HepG2 (cell line): ENCODE measurements around the gene PRKCB. TPM values are rescaled to one million over a fixed set of nuclear protein-coding genes. Genes with fewer than 3 reads are reported as not detected.

ENCODE experiments used
- ATAC-seq: fragments of 200-7000 bp; cut with Tn5 transposase; 3 replicates; pipeline ENCODE4 v1.9.1; 2020; ENCODE audit warnings: mild to moderate bottlenecking, moderate library complexity
- BruUV-seq: library from RNA; stranded (reverse); fragments of 400-500 nt; replicated peaks from 2 replicates; lab custom pipeline; 2021; lab: Mats Ljungman, UMichigan
- CTCF ChIA-PET: fragments of 300-600 bp; formaldehyde crosslinking; extraction: SDS; loops from one replicate; lab custom pipeline; 2021; ENCODE audit warnings: low total read pairs, inconsistent platforms, low intra/inter-chr PET ratio; lab: Yijun Ruan, JAX
- POLR2A ChIA-PET: fragments of 350-600 bp; sonication (Branson Sonifier 250); formaldehyde crosslinking; loops from one replicate; lab custom pipeline; 2020; ENCODE audit warnings: antibody characterized with exemption, inconsistent platforms; lab: Yijun Ruan, JAX
- DNase-seq: peaks from one replicate; pipeline ENCODE4 v3.0.0-alpha.2; 2015; ENCODE audit warnings: low spot score
- FAIRE-seq: peaks from 3 replicates; lab custom pipeline; 2011; peaks lifted over from hg19 to GRCh38; lab: Jason Lieb, UNC
- H2AFZ ChIP-seq: one replicate; pipeline ENCODE4 v1.6.1; 2011; ENCODE audit warnings: low read length, inconsistent platforms
- H3K27ac ChIP-seq: fragments of 300-600 bp; 3 replicates; pipeline ENCODE4 v1.8.0; 2011; ENCODE audit warnings: mixed run types, mild to moderate bottlenecking, mixed read lengths, low read length, inconsistent platforms; ENCODE audit not compliant: insufficient read depth; ENCODE audit errors: extremely low read length
- H3K27me3 ChIP-seq, 2 experiments: fragments of 200-600 bp in 1 of 2; 2 replicates in 1 of 2; 3 replicates in 1 of 2; pipeline versions ENCODE4 v1.6.0 to v1.8.0; 2011; ENCODE audit warnings: low read length in 2 of 2, mild to moderate bottlenecking in 2 of 2, moderate library complexity in 2 of 2, inconsistent platforms in 1 of 2; ENCODE audit not compliant: insufficient read depth in 2 of 2, control insufficient read depth in 1 of 2
- H3K36me3 ChIP-seq, 2 experiments: fragments of 200-600 bp in 1 of 2; replicated peaks in 1 of 2; 2 replicates in 1 of 2; 3 replicates in 1 of 2; pipeline versions ENCODE4 v1.5.1 to v1.8.0; 2011; ENCODE audit warnings: low read length in 2 of 2, inconsistent platforms in 1 of 2; ENCODE audit not compliant: insufficient read depth in 2 of 2, control insufficient read depth in 1 of 2
- H3K4me1 ChIP-seq: 2 replicates; pipeline ENCODE4 v1.5.1; 2012; ENCODE audit warnings: low read length, inconsistent platforms; ENCODE audit not compliant: insufficient read depth
- H3K4me2 ChIP-seq: 2 replicates; pipeline ENCODE4 v1.6.0; 2011; ENCODE audit warnings: low read depth, low read length, inconsistent platforms
- H3K4me3 ChIP-seq, 3 experiments: fragments of 200-600 bp in 1 of 3; sonication (generic), shearing (Covaris generic) in 1 of 3; replicated peaks in 1 of 3; 2 replicates each; pipeline ENCODE4 v1.5.1; 2011 to 2016; ENCODE audit warnings: low read length in 3 of 3, inconsistent platforms in 2 of 3, low read depth in 2 of 3, mild to moderate bottlenecking in 2 of 3, control low read depth in 1 of 3, mixed read lengths in 1 of 3; ENCODE audit not compliant: insufficient read depth in 1 of 3
- H3K79me2 ChIP-seq: one replicate; pipeline ENCODE4 v1.6.1; 2011; ENCODE audit warnings: low read length, inconsistent platforms; ENCODE audit not compliant: insufficient read depth
- H3K9ac ChIP-seq: 2 replicates; pipeline ENCODE4 v1.6.0; 2011; ENCODE audit warnings: mild to moderate bottlenecking, low read depth, low read length, inconsistent platforms; ENCODE audit not compliant: insufficient read depth
- H3K9me3 ChIP-seq: 2 replicates; pipeline ENCODE4 v1.5.1; 2012; ENCODE audit warnings: mild to moderate bottlenecking, low read length
- H4K20me1 ChIP-seq: 2 replicates; pipeline ENCODE4 v1.6.0; 2011; ENCODE audit warnings: inconsistent platforms, mild to moderate bottlenecking, low read length, moderate library complexity; ENCODE audit not compliant: insufficient read depth
- HNF1A ChIP-seq, 2 experiments: sonication (generic) in 1 of 2; formaldehyde crosslinking in 1 of 2; IDR thresholded peaks; 2 replicates each; pipeline versions ENCODE4 v1.4.0 to v1.6.1; 2016 to 2020; ENCODE audit warnings: borderline replicate concordance in 1 of 2, low read depth in 1 of 2, mild to moderate bottlenecking in 1 of 2, missing genetic modification reagents in 1 of 2
- HOXA9 ChIP-seq: sonication (generic); formaldehyde crosslinking; IDR thresholded peaks from 2 replicates; pipeline ENCODE4 v1.8.1; 2022; ENCODE audit warnings: missing genetic modification reagents, mild to moderate bottlenecking, moderate library complexity, borderline replicate concordance
- PRDM4 ChIP-seq: sonication (generic); formaldehyde crosslinking; IDR thresholded peaks from 2 replicates; pipeline ENCODE4 v1.9.0; 2021; ENCODE audit warnings: missing genetic modification reagents, borderline replicate concordance
- WGBS: methylation state at CpG from one replicate; pipeline ENCODE4 v1.1.6; 2017; ENCODE audit warnings: low lambda C conversion rate; 5-methylcytosine and 5-hydroxymethylcytosine counted together
- in situ Hi-C: cut with HindIII; loops from 2 replicates; pipeline ENCODE4 v1.10.0; 2017; ENCODE audit warnings: low pct_unique_long_range_greater_than_20kb; ENCODE audit not compliant: extremely low pct_ligation_motif_present
- intact Hi-C: fragments of 100-400 bp; cut with micrococcal nuclease; formaldehyde crosslinking; loops from one replicate; pipeline ENCODE4 v1.10.0; 2022; ENCODE audit not compliant: unreplicated experiment
- polyA plus RNA-seq, 8 experiments: library from polyadenylated mRNA; depleted of rRNA in 3 of 8; stranded (reverse) in 7 of 8; unstranded in 1 of 8; fragments of >200 nt; fragmentation: Illumina TruSeq in 4 of 8; extraction: Trizol in 4 of 8; gene quantifications; 2 replicates each; pipeline versions ENCODE4 v1.2.1 to v1.2.3, GENCODE V29; 2011 to 2016; ENCODE audit warnings: low read depth in 4 of 8, missing spikeins in 1 of 8, mixed read lengths in 1 of 8; ENCODE audit not compliant: insufficient read depth in 1 of 8
- total RNA-seq, 5 experiments: library from RNA; depleted of rRNA; stranded (reverse); fragments of >200 nt; fragmentation: Illumina TruSeq; extraction: Trizol; gene quantifications; 2 replicates each; pipeline ENCODE4 v1.2.3, GENCODE V29; 2016; ENCODE audit warnings: low read depth in 1 of 5

Gene PRKCB
- total and polyA plus RNA-seq, 2 of the 13 experiments (the other 11 are each of a cell fraction or from before 2014, with no cell fraction given) = 0.01 TPM; not detected in 1

- H3K9ac ChIP-seq = no peak overlapping the region
- no peak overlapping the region for H3K4me3 ChIP-seq
- no TSS peak for BruUV-seq
- no peak overlapping the region for H3K4me2 ChIP-seq
- TF ChIP-seq HOXA9 (CRISPR knock-in tag) = no peak
- no peak for TF ChIP-seq HNF1A (IDR thresholded peaks at IDR 0.05; ENCODE audit: low read depth)
- no peak for TF ChIP-seq HNF1A (CRISPR knock-in tag; IDR thresholded peaks at IDR 0.05; ENCODE audit: borderline replicate concordance)
- in situ Hi-C loops (no loop called here), intact Hi-C loops (no loop called here)
- H3K9me3 ChIP-seq = no peaks in the 10 kb centered on the region
- no peaks in the 10 kb centered on the region for H3K36me3 ChIP-seq
- ATAC-seq (no peak), FAIRE-seq (no peak), DNase-seq (no peak)
- WGBS = 31% methylated on average over 3 of the region's 3 CpGs
- no peaks in the 10 kb centered on the region for H4K20me1 ChIP-seq
- ChIA-PET CTCF (no interaction called here), POLR2A (no interaction called here)
- H3K27ac ChIP-seq = no peak overlapping the region
- no peak overlapping the region for H2AFZ ChIP-seq
- no peaks in the 10 kb centered on the region for H3K4me1 ChIP-seq
- no peaks in the 10 kb centered on the region for H3K79me2 ChIP-seq
- peaks cover 2 to 6% of the 10 kb centered on the region in 2 experiments; a peak in 3 of 5 replicates for H3K27me3 ChIP-seq
Measured at GRCh38 chr16:24145927-24146326, 310.1 kb downstream of the PRKCB start.

- ATAC-seq = no peak
- TF ChIP-seq PRDM4 (CRISPR knock-in tag) = no peak
- Histone ChIP-seq H3K4me3 (no peak overlapping the region), H3K36me3 (no peaks in the 10 kb centered on the region), H3K27me3 (peaks cover 2 to 6% of the 10 kb centered on the region in 2 experiments; a peak in 3 of 5 replicates), H3K79me2 (no peaks in the 10 kb centered on the region), H2AFZ (no peak overlapping the region), H3K4me1 (no peaks in the 10 kb centered on the region), H3K27ac (no peak overlapping the region), H3K9me3 (no peaks in the 10 kb centered on the region), H4K20me1 (no peaks in the 10 kb centered on the region), H3K4me2 (no peak overlapping the region), H3K9ac (no peak overlapping the region)
- POLR2A ChIA-PET = no interaction called here
- no peak for FAIRE-seq
- in situ Hi-C loops = no loop called here
- 8% methylated on average over 7 of the region's 7 CpGs for WGBS
- no TSS peak for BruUV-seq
- no peak for DNase-seq
- intact Hi-C loops = no loop called here
- CTCF ChIA-PET = no interaction called here
Measured at GRCh38 chr16:24146518-24146917, 310.7 kb downstream of the PRKCB start.
